Ovary (tissue), 9 donors: ENCODE measurements around the gene ESD. TPM values are rescaled to one million over a fixed set of nuclear protein-coding genes. Genes with fewer than 3 reads are reported as not detected.

ENCODE experiments used
- DNase-seq, 5 donors: peaks; one replicate each; pipeline ENCODE4 v3.0.0-alpha.2; 2019 to 2020
- H3K27ac ChIP-seq, 2 donors: fragments of 200-600 bp; one replicate each; pipeline versions ENCODE4 v1.5.1 to v1.8.0; 2019 to 2022
- H3K27me3 ChIP-seq: fragments of 200-600 bp; one replicate; pipeline ENCODE4 v1.8.0; 2022
- H3K36me3 ChIP-seq: fragments of 200-600 bp; sonication (generic); one replicate; pipeline ENCODE4 v1.5.1; 2019
- H3K4me1 ChIP-seq: one replicate; pipeline ENCODE4 v1.8.1; 2013; ENCODE audit warnings: mild to moderate bottlenecking, moderate library complexity; ENCODE audit not compliant: insufficient read depth
- H3K4me3 ChIP-seq: fragments of 200-600 bp; sonication (generic); one replicate; pipeline ENCODE4 v1.5.1; 2017
- H3K9me3 ChIP-seq, 2 donors: fragments of 200-600 bp in 1 of 2; sonication (generic) in 1 of 2; one replicate each; pipeline versions ENCODE4 v1.5.1 to v1.8.1; 2013 to 2019; ENCODE audit warnings: mild to moderate bottlenecking in 1 of 2, moderate library complexity in 1 of 2
- CTCF ChIP-seq, 3 donors: fragments of 450-650 bp in 2 of 3; fragments of 200-600 bp in 1 of 3; IDR thresholded peaks; one replicate each; pipeline versions ENCODE4 v1.5.1 to v1.8.0; 2016 to 2022; ENCODE audit warnings: antibody characterized with exemption in 3 of 3, mild to moderate bottlenecking in 1 of 3
- EP300 ChIP-seq: sonication (generic); formaldehyde crosslinking; IDR thresholded peaks from one replicate; pipeline ENCODE4 v1.6.1; 2017; ENCODE audit warnings: antibody characterized with exemption
- POLR2A ChIP-seq: fragments of 450-650 bp; IDR thresholded peaks from one replicate; pipeline ENCODE4 v1.6.1; 2017; ENCODE audit warnings: antibody characterized with exemption, mild to moderate bottlenecking, moderate library complexity
- WGBS, 3 donors: extraction: QIAGEN DNeasy Blood & Tissue Kit in 1 of 3; methylation state at CpG; one replicate each; pipeline versions ENCODE4 v1.1.5 to v1.1.7; 2013 to 2017; 5-methylcytosine and 5-hydroxymethylcytosine counted together
- intact Hi-C, 4 donors: fragments of 100-400 bp; cut with DNase I; formaldehyde crosslinking; loops; one replicate each; pipeline versions ENCODE4 v1.11.0 to v1.15.1; 2022 to 2023
- polyA plus RNA-seq, 2 donors: library from polyadenylated mRNA; stranded (reverse); fragments of 200-250 nt in 1 of 2; fragments of 350-450 nt in 1 of 2; fragmentation: Illumina TruSeq in 1 of 2; extraction: RNeasy Lipid Tissue Mini Kit (QIAGEN cat#74804) in 1 of 2; gene quantifications; one replicate each; pipeline ENCODE4 v1.2.3, GENCODE V29; 2013 to 2014
- total RNA-seq, 7 donors: library from RNA; depleted of rRNA in 2 of 7; stranded (reverse); fragments of >200 nt in 2 of 7; fragmentation: NEBNext Ultra II Directional in 3 of 7; extraction: Animal tissue kit (Norgen Biotek cat#: 25700) in 3 of 7; gene quantifications; one replicate each; pipeline versions ENCODE4 v1.1.0 to v1.2.4, GENCODE V29; 2016 to 2023
- donor health status: DM: no; HTN: no; CAD: no; lungs with moderate emphysema.
- donor health status: DM: no; HTN: no; CAD: no.
- donor health status: Bipolar disorder and iron deficiency.
- donor health status: DM: yes; HTN: yes; CAD: no.
- donor health status: DM: no; HTN: no; CAD: no.
- donor health status: DM: yes; HTN: yes; CAD: no.

Gene ESD
- total and polyA plus RNA-seq, 9 donors = 104 to 281 (median 115) TPM

GRCh38 chr13:46761866-46762265 lies 35.1 kb downstream of the ESD start:
- TF ChIP-seq CTCF (IDR thresholded peaks at IDR 0.05) = no peak
- no peak for TF ChIP-seq EP300
- TF ChIP-seq POLR2A = no peak
- DNase-seq = no peak
- intact Hi-C loops = no loop called here
- Histone ChIP-seq H3K4me1 (no peaks in the 10 kb centered on the region), H3K27ac (no peak overlapping the region), H3K36me3 (no peaks in the 10 kb centered on the region), H3K4me3 (no peak overlapping the region), H3K27me3 (no peaks in the 10 kb centered on the region), H3K9me3 (no peaks in the 10 kb centered on the region)
- 83 to 91% (median 86%) methylated on average over 5 of the region's 5 CpGs for WGBS, 3 donors

- Histone ChIP-seq H3K27me3 (no peaks in the 10 kb centered on the region), H3K36me3 (no peaks in the 10 kb centered on the region), H3K9me3 (no peaks in the 10 kb centered on the region), H3K27ac (no peak overlapping the region), H3K4me3 (no peak overlapping the region), H3K4me1 (no peaks in the 10 kb centered on the region)
- 85 to 91% (median 87%) methylated on average over 4 of the region's 4 CpGs for WGBS, 3 donors
- intact Hi-C loops = no loop called here
- TF ChIP-seq EP300 = no peak
- TF ChIP-seq POLR2A = no peak
- no peak for TF ChIP-seq CTCF (IDR thresholded peaks at IDR 0.05)
- DNase-seq = no peak
Measured at GRCh38 chr13:46761174-46761573, 35.8 kb downstream of the ESD start.

GRCh38 chr13:46759846-46760245 lies 37.1 kb downstream of the ESD start:
- H3K27me3 ChIP-seq = no peaks in the 10 kb centered on the region
- H3K4me1 ChIP-seq = no peaks in the 10 kb centered on the region
- WGBS, 3 donors = 24 to 42% (median 32%) methylated on average over 2 of the region's 2 CpGs
- intact Hi-C loops = no loop called here
- no peak overlapping the region for H3K4me3 ChIP-seq
- no peaks in the 10 kb centered on the region for H3K36me3 ChIP-seq
- H3K9me3 ChIP-seq = no peaks in the 10 kb centered on the region
- no peak for TF ChIP-seq CTCF (IDR thresholded peaks at IDR 0.05)
- TF ChIP-seq POLR2A = no peak
- TF ChIP-seq EP300 = no peak
- DNase-seq = no peak
- no peak overlapping the region for H3K27ac ChIP-seq

- WGBS, 3 donors = 32 to 39% (median 37%) methylated on average over 3 of the region's 3 CpGs
Measured at GRCh38 chr13:46757640-46758039, 39.3 kb downstream of the ESD start.

More at GRCh38 chr13:46757640-46758039, 39.3 kb downstream of the ESD start:
- H3K9me3 ChIP-seq = no peaks in the 10 kb centered on the region
- H3K4me3 ChIP-seq = no peak overlapping the region
- H3K27me3 ChIP-seq = no peaks in the 10 kb centered on the region
- no peaks in the 10 kb centered on the region for H3K4me1 ChIP-seq
- intact Hi-C loops = no loop called here
- H3K27ac ChIP-seq = no peak overlapping the region
- TF ChIP-seq CTCF (IDR thresholded peaks at IDR 0.05) (no peak), EP300 (no peak), POLR2A (no peak)
- no peak for DNase-seq
- H3K36me3 ChIP-seq = no peaks in the 10 kb centered on the region
